CD14-positive monocyte (primary cell): ENCODE data around the gene FAM210B. TPM values are rescaled to one million over a fixed set of nuclear protein-coding genes. Genes with fewer than 3 reads are reported as not detected.
"Not testable (repeated sequence)": the region's sequence is repeated elsewhere in the genome, so short reads cannot be mapped to it uniquely, and the experiment has no call there.

ENCODE experiments used
- DNase-seq, 3 donors: peaks; one replicate each; pipeline ENCODE4 v3.0.0-alpha.2; 2011 to 2022
- H2AFZ ChIP-seq: 2 replicates; pipeline ENCODE4 v1.6.0; 2012; ENCODE audit warnings: mild to moderate bottlenecking, low read depth, low read length, inconsistent platforms; ENCODE audit not compliant: insufficient read depth, poor library complexity, severe bottlenecking
- H3K27ac ChIP-seq, 2 donors: 1 replicate in 1 of 2; 2 replicates in 1 of 2; pipeline ENCODE4 v1.5.1; 2012 to 2013; ENCODE audit warnings: low read length in 2 of 2, control low read depth in 1 of 2, inconsistent platforms in 1 of 2, low read depth in 1 of 2, mild to moderate bottlenecking in 1 of 2
- H3K27me3 ChIP-seq, 2 donors: one replicate each; pipeline versions ENCODE4 v1.6.0 to v1.6.1; 2011 to 2013; ENCODE audit warnings: low read length in 2 of 2; ENCODE audit not compliant: control insufficient read depth in 2 of 2, insufficient read depth in 2 of 2
- H3K36me3 ChIP-seq, 2 donors: replicated peaks in 1 of 2; 1 replicate in 1 of 2; 2 replicates in 1 of 2; pipeline versions ENCODE4 v1.5.1 to v1.6.1; 2012 to 2013; ENCODE audit warnings: low read length in 2 of 2, control low read depth in 1 of 2, inconsistent platforms in 1 of 2, mild to moderate bottlenecking in 1 of 2; ENCODE audit not compliant: insufficient read depth in 2 of 2, control insufficient read depth in 1 of 2
- H3K4me1 ChIP-seq, 2 donors: 1 replicate in 1 of 2; 2 replicates in 1 of 2; pipeline versions ENCODE4 v1.5.1 to v1.6.1; 2012 to 2013; ENCODE audit warnings: low read length in 2 of 2, control low read depth in 1 of 2, inconsistent platforms in 1 of 2, mild to moderate bottlenecking in 1 of 2, moderate library complexity in 1 of 2; ENCODE audit not compliant: insufficient read depth in 2 of 2, control insufficient read depth in 1 of 2
- H3K4me2 ChIP-seq: replicated peaks from 2 replicates; pipeline ENCODE3; 2012; ENCODE audit warnings: low read length, moderate library complexity, mild to moderate bottlenecking; ENCODE audit not compliant: poor library complexity, severe bottlenecking; ENCODE audit errors: extremely low read depth
- H3K4me3 ChIP-seq, 3 experiments: fragments of 200-600 bp in 1 of 3; sonication (generic) in 1 of 3; replicated peaks in 1 of 3; 1 replicate in 2 of 3; 2 replicates in 1 of 3; pipeline ENCODE4 v1.5.1; 2011 to 2013; ENCODE audit warnings: low read length in 3 of 3, mild to moderate bottlenecking in 3 of 3, control low read depth in 2 of 3, low read depth in 2 of 3, inconsistent platforms in 1 of 3, moderate library complexity in 1 of 3
- H3K79me2 ChIP-seq: 2 replicates; pipeline ENCODE4 v1.6.0; 2012; ENCODE audit warnings: mild to moderate bottlenecking, control low read depth, inconsistent platforms, low read length, moderate library complexity; ENCODE audit not compliant: insufficient read depth
- H3K9ac ChIP-seq: 2 replicates; pipeline ENCODE4 v1.6.0; 2017; ENCODE audit warnings: low read length, mild to moderate bottlenecking; ENCODE audit not compliant: insufficient read depth, poor library complexity, severe bottlenecking
- H3K9me3 ChIP-seq, 2 donors: replicated peaks in 1 of 2; 1 replicate in 1 of 2; 2 replicates in 1 of 2; pipeline versions ENCODE4 v1.5.1 to v1.6.1; 2012 to 2013; ENCODE audit warnings: low read length in 2 of 2, control low read depth in 1 of 2; ENCODE audit not compliant: control insufficient read depth in 1 of 2, insufficient read depth in 1 of 2
- H4K20me1 ChIP-seq: 2 replicates; pipeline ENCODE4 v1.6.0; 2012; ENCODE audit warnings: mild to moderate bottlenecking, low read length, control low read depth, moderate library complexity; ENCODE audit not compliant: insufficient read depth
- H3K27ac Mint-ChIP-seq, 7 donors: one replicate each; pipeline ENCODE4 v1.8.0; 2020; ENCODE audit warnings: mild to moderate bottlenecking in 7 of 7, mixed read lengths in 7 of 7, moderate library complexity in 6 of 7, inconsistent platforms in 2 of 7
- H3K27me3 Mint-ChIP-seq, 3 donors: one replicate each; pipeline ENCODE4 v1.8.0; 2021 to 2022; ENCODE audit warnings: low read depth in 3 of 3, mild to moderate bottlenecking in 3 of 3, mixed read lengths in 3 of 3, moderate library complexity in 3 of 3, inconsistent platforms in 1 of 3
- H3K36me3 Mint-ChIP-seq, 2 donors: one replicate each; pipeline ENCODE4 v1.8.0; 2020; ENCODE audit warnings: mixed read lengths in 2 of 2, inconsistent platforms in 1 of 2, mild to moderate bottlenecking in 1 of 2
- H3K4me1 Mint-ChIP-seq: one replicate; pipeline ENCODE4 v1.8.0; 2020; ENCODE audit warnings: mild to moderate bottlenecking, mixed read lengths
- H3K4me3 Mint-ChIP-seq, 2 donors: one replicate each; pipeline ENCODE4 v1.8.0; 2020; ENCODE audit warnings: mild to moderate bottlenecking in 2 of 2, mixed read lengths in 2 of 2, moderate library complexity in 1 of 2
- H3K9me3 Mint-ChIP-seq, 7 donors: one replicate each; pipeline ENCODE4 v1.8.0; 2020 to 2022; ENCODE audit warnings: mixed read lengths in 7 of 7, mild to moderate bottlenecking in 6 of 7, moderate library complexity in 6 of 7, inconsistent platforms in 2 of 7
- WGBS: methylation state at CpG from one replicate; pipeline ENCODE4 v1.1.5; 2013; ENCODE audit warnings: missing lambda C conversion rate; ENCODE audit not compliant: insufficient coverage; 5-methylcytosine and 5-hydroxymethylcytosine counted together
- intact Hi-C, 2 donors: fragments of 100-400 bp; cut with micrococcal nuclease; formaldehyde crosslinking; loops; one replicate each; pipeline versions ENCODE4 v1.15.0 to v1.15.1; 2023
- polyA plus RNA-seq, 3 donors: library from polyadenylated mRNA; depleted of rRNA in 1 of 3; unstranded in 2 of 3; stranded (reverse) in 1 of 3; fragments of 300-500 nt in 2 of 3; fragments of >200 nt in 1 of 3; fragmentation: Illumina TruSeq in 2 of 3; gene quantifications; 1 replicate in 2 of 3; 2 replicates in 1 of 3; pipeline ENCODE4 v1.2.3, GENCODE V29; 2012 to 2021
- TF ChIP-seq, protein P1 (sequence below): fragments of 200-600 bp; IDR thresholded peaks from one replicate; pipeline ENCODE4 v1.8.0; 2022; ENCODE audit warnings: antibody characterized with exemption, mild to moderate bottlenecking

Gene FAM210B
- polyA plus RNA-seq, 3 donors: 15.2 to 41.3 (median 34.5) TPM

DNA sequence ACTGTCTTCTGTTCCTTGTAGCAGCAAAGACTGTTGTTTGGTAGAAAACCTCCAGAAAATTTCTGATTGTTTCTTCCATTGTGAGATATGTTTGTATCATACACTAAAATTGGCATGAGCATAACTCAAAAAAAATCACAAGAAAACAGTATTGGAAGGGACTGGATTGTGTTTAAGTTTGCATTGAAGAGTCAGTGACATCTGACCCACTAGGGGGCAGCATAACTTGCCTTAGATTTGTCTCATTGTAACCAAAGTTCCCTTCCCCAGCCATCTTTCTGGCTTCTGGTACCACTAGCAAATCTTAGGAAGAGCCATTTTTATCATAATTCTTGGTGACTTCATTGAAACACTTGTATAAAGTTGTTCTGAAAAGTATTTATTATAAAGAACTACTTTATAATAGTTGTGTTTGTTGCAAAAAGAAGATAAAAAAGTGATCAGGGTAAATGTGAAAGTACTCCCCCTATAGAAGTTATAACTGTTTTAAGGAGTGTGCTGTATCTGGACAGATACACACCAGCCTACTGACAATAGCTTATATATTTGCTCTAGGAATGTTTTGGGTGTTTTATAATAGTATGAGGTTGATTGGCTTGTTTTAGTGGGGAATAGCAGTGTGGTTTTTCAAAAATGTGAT, 41.3 kb downstream of the FAM210B start:
- H3K4me2 ChIP-seq: no peak overlapping the region
- Mint-ChIP-seq H3K4me1 (no peaks in the 10 kb centered on the region), H3K36me3 (peaks cover 76 to 85% of the 10 kb centered on the region in 2 donors), H3K27me3 (peaks cover 0 to under 1% (median 0%) of the 10 kb centered on the region in 3 donors), H3K4me3 (no peak overlapping the region), H3K27ac (peak overlapping the region in 3 of 7 donors; percentile 14 to 45 (median 26)), H3K9me3 (no peaks in the 10 kb centered on the region)
- no peak overlapping the region for H3K27ac ChIP-seq
- peaks cover 26% of the 10 kb centered on the region for H3K79me2 ChIP-seq
- H2AFZ ChIP-seq: no peak overlapping the region
- no peaks in the 10 kb centered on the region for H3K4me1 ChIP-seq
- no peaks in the 10 kb centered on the region for H3K27me3 ChIP-seq
- H3K9ac ChIP-seq: no peak overlapping the region
- H3K9me3 ChIP-seq: no peaks in the 10 kb centered on the region
- peak; percentile 59 to 81 (median 71) for DNase-seq
- peaks cover 76 to 91% of the 10 kb centered on the region in 2 donors for H3K36me3 ChIP-seq
- intact Hi-C loops: no loop called here
- TF ChIP-seq, protein P1, sequence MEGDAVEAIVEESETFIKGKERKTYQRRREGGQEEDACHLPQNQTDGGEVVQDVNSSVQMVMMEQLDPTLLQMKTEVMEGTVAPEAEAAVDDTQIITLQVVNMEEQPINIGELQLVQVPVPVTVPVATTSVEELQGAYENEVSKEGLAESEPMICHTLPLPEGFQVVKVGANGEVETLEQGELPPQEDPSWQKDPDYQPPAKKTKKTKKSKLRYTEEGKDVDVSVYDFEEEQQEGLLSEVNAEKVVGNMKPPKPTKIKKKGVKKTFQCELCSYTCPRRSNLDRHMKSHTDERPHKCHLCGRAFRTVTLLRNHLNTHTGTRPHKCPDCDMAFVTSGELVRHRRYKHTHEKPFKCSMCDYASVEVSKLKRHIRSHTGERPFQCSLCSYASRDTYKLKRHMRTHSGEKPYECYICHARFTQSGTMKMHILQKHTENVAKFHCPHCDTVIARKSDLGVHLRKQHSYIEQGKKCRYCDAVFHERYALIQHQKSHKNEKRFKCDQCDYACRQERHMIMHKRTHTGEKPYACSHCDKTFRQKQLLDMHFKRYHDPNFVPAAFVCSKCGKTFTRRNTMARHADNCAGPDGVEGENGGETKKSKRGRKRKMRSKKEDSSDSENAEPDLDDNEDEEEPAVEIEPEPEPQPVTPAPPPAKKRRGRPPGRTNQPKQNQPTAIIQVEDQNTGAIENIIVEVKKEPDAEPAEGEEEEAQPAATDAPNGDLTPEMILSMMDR: peak; percentile 93
- H4K20me1 ChIP-seq: no peaks in the 10 kb centered on the region
- H3K4me3 ChIP-seq: no peak overlapping the region

DNA sequence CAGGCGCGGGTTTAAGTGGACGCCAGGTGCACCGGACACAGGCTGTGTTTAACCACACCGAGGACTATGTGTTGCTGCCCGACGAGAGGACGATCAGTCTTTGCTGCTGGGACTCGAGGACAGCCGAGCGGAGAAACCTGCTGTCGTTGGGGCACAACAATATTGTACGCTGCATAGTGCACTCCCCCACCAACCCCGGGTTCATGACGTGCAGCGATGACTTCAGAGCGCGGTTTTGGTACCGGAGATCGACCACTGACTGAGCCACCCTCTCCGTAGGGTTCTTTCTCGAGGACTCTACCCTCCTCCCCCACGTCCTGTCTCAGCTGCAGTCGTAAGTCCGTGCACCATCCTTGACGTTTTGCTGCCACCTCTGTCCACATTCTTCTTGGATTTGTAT, 44.7 kb downstream of the FAM210B start:
- peaks cover 75 to 84% of the 10 kb centered on the region in 2 donors for H3K36me3 Mint-ChIP-seq
- peak overlapping the region in 2 of 7 donors; percentile 40 to 51 for H3K27ac Mint-ChIP-seq

DNA sequence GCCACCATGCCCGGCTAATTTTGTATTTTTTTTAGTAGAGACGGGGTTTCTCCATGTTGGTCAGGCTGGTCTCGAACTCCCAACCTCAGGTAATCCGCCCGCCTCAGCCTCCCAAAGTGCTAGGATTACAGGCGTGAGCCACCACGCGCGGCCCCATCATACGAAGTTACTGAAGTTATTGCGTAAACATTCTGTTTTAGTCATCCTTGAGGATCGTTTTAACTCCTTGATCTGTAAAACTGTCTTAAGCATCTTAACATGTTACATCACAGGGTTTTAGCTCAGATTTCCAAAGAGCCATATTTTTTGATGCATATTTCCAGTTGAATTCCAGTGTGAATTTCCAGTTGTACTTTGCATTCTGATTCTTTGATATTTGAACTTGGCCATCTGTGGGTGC, 46.6 kb downstream of the FAM210B start:
- not testable (repeated sequence) for H4K20me1 ChIP-seq, H3K9me3 Mint-ChIP-seq, H3K4me3 Mint-ChIP-seq, H2AFZ ChIP-seq, H3K9ac ChIP-seq, H3K4me3 ChIP-seq, H3K4me2 ChIP-seq, H3K9me3 ChIP-seq, DNase-seq, H3K27me3 Mint-ChIP-seq, H3K27me3 ChIP-seq, H3K27ac ChIP-seq
- peaks cover 14 to 15% of the 10 kb centered on the region in 2 donors for H3K4me1 ChIP-seq
- peaks cover 51 to 74% of the 10 kb centered on the region in 2 donors for H3K36me3 ChIP-seq
- peaks cover 20% of the 10 kb centered on the region for H3K79me2 ChIP-seq
- Mint-ChIP-seq H3K27ac (peak overlapping the region in 3 of 7 donors; percentile 40 to 54 (median 45)), H3K4me1 (peaks cover 13% of the 10 kb centered on the region), H3K36me3 (peaks cover 66 to 74% of the 10 kb centered on the region in 2 donors)
- WGBS: no CpG with 5 or more reads among the region's 12 CpGs
- intact Hi-C loops: loop anchor here in 1 of 2 donors (5.0 kb wide), 1 partner anchor 62 kb away; the partner anchor contains the start of gene RTF2

More for the DNA sequence above, 44.7 kb downstream of the FAM210B start:
- Histone ChIP-seq H2AFZ (no peak overlapping the region), H3K36me3 (peaks cover 66 to 89% of the 10 kb centered on the region in 2 donors), H3K9ac (no peak overlapping the region), H3K79me2 (peaks cover 20% of the 10 kb centered on the region), H3K4me2 (no peak overlapping the region), H4K20me1 (no peaks in the 10 kb centered on the region), H3K27ac (no peak overlapping the region), H3K9me3 (no peaks in the 10 kb centered on the region), H3K4me3 (no peak overlapping the region), H3K4me1 (no peaks in the 10 kb centered on the region), H3K27me3 (no peaks in the 10 kb centered on the region)
- peaks cover 0 to 3% (median 0%) of the 10 kb centered on the region in 3 donors for H3K27me3 Mint-ChIP-seq
- no peaks in the 10 kb centered on the region for H3K4me1 Mint-ChIP-seq
- H3K4me3 Mint-ChIP-seq: no peak overlapping the region
- no peak for DNase-seq
- intact Hi-C loops: no loop called here
- TF ChIP-seq, protein P1: no peak
- WGBS: 97% methylated on average over 21 of the region's 26 CpGs
- no peaks in the 10 kb centered on the region for H3K9me3 Mint-ChIP-seq
